ENCODE results near the gene NACAD.

NACAD gene

GRCh38 chr7:45087301-45088145, 1.2 kb downstream of the NACAD start:
- H3K4me3 ChIP-seq (ENCODE audit: low read depth, low read length) = peak overlapping the region; percentile 61; the same call in 1 of the 2 replicates

GRCh38 chr7:45086331-45087065, 2.3 kb downstream of the NACAD start:
- H3K27ac ChIP-seq (ENCODE audit: low read depth, low read length) = no peak overlapping the region
- no peaks in the 10 kb centered on the region for H3K36me3 ChIP-seq (ENCODE audit: control insufficient read depth, insufficient read depth, low read length)
- H3K9me3 ChIP-seq (ENCODE audit: control insufficient read depth, insufficient read depth, low read length) = no peaks in the 10 kb centered on the region
- H3K9ac ChIP-seq (ENCODE audit: low read depth, low read length) = no peak overlapping the region
- H3K4me1 ChIP-seq (ENCODE audit: control insufficient read depth, insufficient read depth, low read length) = no peaks in the 10 kb centered on the region
- H3K4me3 ChIP-seq (ENCODE audit: low read depth, low read length) = no peak overlapping the region
- peaks cover 7% of the 10 kb centered on the region; the same call in 1 of the 2 replicates for H3K27me3 ChIP-seq (ENCODE audit: control insufficient read depth, insufficient read depth, low read length)

More at GRCh38 chr7:45087301-45088145, 1.2 kb downstream of the NACAD start:
- H3K9ac ChIP-seq (ENCODE audit: low read depth, low read length) = no peak overlapping the region
- H3K9me3 ChIP-seq (ENCODE audit: control insufficient read depth, insufficient read depth, low read length) = no peaks in the 10 kb centered on the region
- peaks cover 7% of the 10 kb centered on the region; the same call in 1 of the 2 replicates for H3K27me3 ChIP-seq (ENCODE audit: control insufficient read depth, insufficient read depth, low read length)
- no peaks in the 10 kb centered on the region for H3K36me3 ChIP-seq (ENCODE audit: control insufficient read depth, insufficient read depth, low read length)
- no peak overlapping the region for H3K27ac ChIP-seq (ENCODE audit: low read depth, low read length)
- H3K4me1 ChIP-seq (ENCODE audit: control insufficient read depth, insufficient read depth, low read length) = 0 out of 2 replicates have a peak, but pooled peaks cover 5% of the 10 kb centered on the region

GRCh38 chr7:45085619-45086200, 3.1 kb downstream of the NACAD start:
- Histone ChIP-seq H3K9me3 (ENCODE audit: control insufficient read depth, insufficient read depth, low read length) (no peaks in the 10 kb centered on the region), H3K9ac (ENCODE audit: low read depth, low read length) (no peak overlapping the region), H3K4me3 (ENCODE audit: low read depth, low read length) (no peak overlapping the region), H3K27me3 (ENCODE audit: control insufficient read depth, insufficient read depth, low read length) (peaks cover 7% of the 10 kb centered on the region; the same call in 1 of the 2 replicates), H3K27ac (ENCODE audit: low read depth, low read length) (no peak overlapping the region), H3K4me1 (ENCODE audit: control insufficient read depth, insufficient read depth, low read length) (no peaks in the 10 kb centered on the region), H3K36me3 (ENCODE audit: control insufficient read depth, insufficient read depth, low read length) (no peaks in the 10 kb centered on the region)

- H3K27ac ChIP-seq (ENCODE audit: low read depth, low read length) = no peak overlapping the region
- no peak overlapping the region for H3K9ac ChIP-seq (ENCODE audit: low read depth, low read length)
- H3K36me3 ChIP-seq (ENCODE audit: control insufficient read depth, insufficient read depth, low read length) = no peaks in the 10 kb centered on the region
- no peak overlapping the region for H3K4me3 ChIP-seq (ENCODE audit: low read depth, low read length)
- no peaks in the 10 kb centered on the region for H3K4me1 ChIP-seq (ENCODE audit: control insufficient read depth, insufficient read depth, low read length)
- H3K9me3 ChIP-seq (ENCODE audit: control insufficient read depth, insufficient read depth, low read length) = no peaks in the 10 kb centered on the region
- peaks cover 7% of the 10 kb centered on the region; the same call in 1 of the 2 replicates for H3K27me3 ChIP-seq (ENCODE audit: control insufficient read depth, insufficient read depth, low read length)
These were observed 3.7 kb downstream of the NACAD start for GRCh38 chr7:45084901-45085618.

DNA sequence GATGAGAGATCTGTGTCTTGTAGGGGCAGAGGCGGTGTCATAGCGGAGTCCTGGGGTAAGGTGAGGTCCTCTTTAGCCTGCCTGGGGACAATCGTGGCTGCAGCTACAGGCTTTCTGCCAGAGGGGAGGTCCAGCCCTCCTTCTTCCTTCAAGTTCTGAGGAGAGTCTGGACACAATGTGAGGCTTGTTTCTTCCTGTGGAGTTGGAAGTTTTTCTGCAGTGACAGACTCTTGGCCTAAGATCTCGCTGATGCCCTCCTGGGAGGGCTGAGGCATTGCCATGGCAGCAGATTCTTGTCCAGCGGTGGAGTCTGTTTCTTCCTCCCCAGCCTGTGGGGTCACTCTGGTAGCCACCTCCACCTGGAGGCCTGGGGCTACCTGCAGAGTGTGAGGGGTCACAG, 4.4 kb downstream of the NACAD start:
- H3K4me1 ChIP-seq (ENCODE audit: control insufficient read depth, insufficient read depth, low read length) = no peaks in the 10 kb centered on the region
- H3K9ac ChIP-seq (ENCODE audit: low read depth, low read length) = no peak overlapping the region

GRCh38 chr7:45082831-45083331, 5.9 kb downstream of the NACAD start:
- no peaks in the 10 kb centered on the region for H3K4me1 ChIP-seq (ENCODE audit: control insufficient read depth, insufficient read depth, low read length)
- no peak overlapping the region for H3K4me3 ChIP-seq (ENCODE audit: low read depth, low read length)
- no peak overlapping the region for H3K27ac ChIP-seq (ENCODE audit: low read depth, low read length)
- no peaks in the 10 kb centered on the region for H3K9me3 ChIP-seq (ENCODE audit: control insufficient read depth, insufficient read depth, low read length)
- H3K36me3 ChIP-seq (ENCODE audit: control insufficient read depth, insufficient read depth, low read length) = no peaks in the 10 kb centered on the region
- H3K9ac ChIP-seq (ENCODE audit: low read depth, low read length) = no peak overlapping the region
- H3K27me3 ChIP-seq (ENCODE audit: control insufficient read depth, insufficient read depth, low read length) = peaks cover 2% of the 10 kb centered on the region; the same call in 1 of the 2 replicates

More for the DNA sequence above, 4.4 kb downstream of the NACAD start:
- Histone ChIP-seq H3K27me3 (ENCODE audit: control insufficient read depth, insufficient read depth, low read length) (peaks cover 7% of the 10 kb centered on the region; the same call in 1 of the 2 replicates), H3K36me3 (ENCODE audit: control insufficient read depth, insufficient read depth, low read length) (no peaks in the 10 kb centered on the region), H3K27ac (ENCODE audit: low read depth, low read length) (no peak overlapping the region), H3K9me3 (ENCODE audit: control insufficient read depth, insufficient read depth, low read length) (no peaks in the 10 kb centered on the region), H3K4me3 (ENCODE audit: low read depth, low read length) (no peak overlapping the region)

DNA sequence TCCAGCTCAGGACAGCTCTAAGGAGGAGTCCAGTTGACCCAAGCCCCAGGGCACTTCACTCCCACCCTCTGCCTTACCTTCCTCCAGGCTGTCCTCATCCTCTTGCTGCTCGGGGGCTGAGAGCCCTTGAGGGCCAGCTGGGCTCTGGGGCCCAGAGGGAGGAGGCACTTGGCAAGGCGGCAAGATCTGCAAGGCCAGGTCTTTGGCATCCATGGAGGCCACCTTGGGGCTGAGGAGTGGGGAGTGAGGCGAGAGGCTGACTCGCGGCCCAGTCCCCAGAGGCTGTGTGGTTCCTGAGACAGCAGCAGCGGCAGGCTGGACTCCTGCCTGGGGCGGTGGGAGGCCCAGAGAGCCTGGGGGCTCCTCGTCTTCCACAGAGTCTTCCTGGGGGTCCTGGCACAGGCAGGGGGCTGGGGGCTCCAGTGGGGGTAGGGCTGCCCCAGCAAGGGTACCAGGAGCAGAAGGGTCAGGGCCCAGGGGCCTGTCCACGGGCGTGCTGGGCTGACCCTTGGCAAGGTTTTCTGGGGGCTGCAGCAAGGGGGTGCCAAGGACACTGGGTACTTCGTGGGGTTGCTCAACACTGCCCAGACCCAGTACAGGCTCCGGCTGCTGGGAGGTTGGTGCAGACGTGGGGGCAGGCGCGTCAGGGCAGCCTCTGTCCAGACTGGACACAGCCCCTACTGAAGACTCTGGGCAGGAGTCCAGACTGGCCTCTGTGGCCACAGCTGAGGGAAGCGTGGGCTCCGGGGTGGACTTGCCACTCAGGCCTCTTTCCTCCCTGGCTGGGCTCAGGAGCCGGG, 6.5 kb downstream of the NACAD start:
- H3K36me3 ChIP-seq (ENCODE audit: control insufficient read depth, insufficient read depth, low read length) = no peaks in the 10 kb centered on the region
- no peaks in the 10 kb centered on the region for H3K4me1 ChIP-seq (ENCODE audit: control insufficient read depth, insufficient read depth, low read length)
- no peaks in the 10 kb centered on the region for H3K27me3 ChIP-seq (ENCODE audit: control insufficient read depth, insufficient read depth, low read length)
- H3K9me3 ChIP-seq (ENCODE audit: control insufficient read depth, insufficient read depth, low read length) = no peaks in the 10 kb centered on the region
- no peak overlapping the region for H3K27ac ChIP-seq (ENCODE audit: low read depth, low read length)
- H3K4me3 ChIP-seq (ENCODE audit: low read depth, low read length) = no peak overlapping the region
- no peak overlapping the region for H3K9ac ChIP-seq (ENCODE audit: low read depth, low read length)

GRCh38 chr7:45081670-45081974, 7.1 kb downstream of the NACAD start:
- no peak overlapping the region for H3K27ac ChIP-seq (ENCODE audit: low read depth, low read length)

DNA sequence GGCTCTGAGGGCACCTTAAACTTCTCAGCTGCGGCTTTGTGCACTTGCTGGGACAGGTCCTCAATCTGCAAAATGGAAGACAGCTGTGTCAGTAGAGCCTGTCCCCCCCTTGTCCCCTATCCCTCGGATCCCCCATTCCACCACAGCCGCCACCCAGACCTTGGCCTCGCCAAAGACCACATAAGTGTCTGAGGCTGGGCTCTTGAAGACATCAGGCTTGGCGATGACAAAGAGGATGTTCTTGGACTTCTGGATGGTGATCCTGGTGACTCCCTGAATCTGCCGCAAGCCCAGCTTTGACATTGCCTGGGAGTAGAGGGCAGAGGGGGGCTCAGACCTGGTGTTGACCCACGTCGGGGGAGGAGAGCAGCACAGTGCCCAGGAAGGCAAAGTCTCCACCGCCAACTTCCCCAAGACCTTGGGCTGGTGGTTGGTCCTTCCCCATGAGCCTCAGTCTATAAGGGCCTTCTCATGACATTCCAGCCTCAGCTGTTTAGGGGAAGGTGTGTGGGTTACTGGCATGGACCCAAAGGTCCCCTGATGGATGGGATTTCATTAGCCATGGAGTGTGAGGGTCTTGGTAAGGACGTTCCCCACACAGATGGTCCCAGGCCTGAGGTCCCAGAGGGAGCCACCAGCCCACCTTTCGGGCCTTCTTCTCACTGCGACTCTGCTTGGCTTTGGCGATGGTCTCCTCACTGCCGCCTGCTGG, 7.7 kb downstream of the NACAD start:
- no peaks in the 10 kb centered on the region for H3K27me3 ChIP-seq (ENCODE audit: control insufficient read depth, insufficient read depth, low read length)
- no peak overlapping the region for H3K27ac ChIP-seq (ENCODE audit: low read depth, low read length)
- no peak overlapping the region for H3K4me3 ChIP-seq (ENCODE audit: low read depth, low read length)
- peaks cover 5% of the 10 kb centered on the region; the same call in 1 of the 2 replicates for H3K36me3 ChIP-seq (ENCODE audit: control insufficient read depth, insufficient read depth, low read length)
- no peak overlapping the region for H3K9ac ChIP-seq (ENCODE audit: low read depth, low read length)
- H3K9me3 ChIP-seq (ENCODE audit: control insufficient read depth, insufficient read depth, low read length) = no peaks in the 10 kb centered on the region
- H3K4me1 ChIP-seq (ENCODE audit: control insufficient read depth, insufficient read depth, low read length) = no peaks in the 10 kb centered on the region

More at GRCh38 chr7:45081670-45081974, 7.1 kb downstream of the NACAD start:
- Histone ChIP-seq H3K36me3 (ENCODE audit: control insufficient read depth, insufficient read depth, low read length) (no peaks in the 10 kb centered on the region), H3K9ac (ENCODE audit: low read depth, low read length) (no peak overlapping the region), H3K9me3 (ENCODE audit: control insufficient read depth, insufficient read depth, low read length) (no peaks in the 10 kb centered on the region), H3K4me3 (ENCODE audit: low read depth, low read length) (no peak overlapping the region), H3K27me3 (ENCODE audit: control insufficient read depth, insufficient read depth, low read length) (no peaks in the 10 kb centered on the region), H3K4me1 (ENCODE audit: control insufficient read depth, insufficient read depth, low read length) (no peaks in the 10 kb centered on the region)

Measured in HUES48 (cell line).